Mucosa of rectum (tissue), 2 donors: ENCODE results near the gene RNF32.

Source experiments
- H3K27ac ChIP-seq, 2 donors: one replicate each; pipeline ENCODE4 v1.7.0; 2013; ENCODE audit warnings: inconsistent platforms in 2 of 2, low read depth in 2 of 2, low read length in 2 of 2
- H3K27me3 ChIP-seq, 2 donors: one replicate each; pipeline ENCODE4 v1.7.0; 2013; ENCODE audit warnings: low read length in 2 of 2; ENCODE audit not compliant: control insufficient read depth in 2 of 2, insufficient read depth in 2 of 2
- H3K36me3 ChIP-seq, 2 donors: one replicate each; pipeline ENCODE4 v1.7.0; 2013; ENCODE audit warnings: low read length in 2 of 2; ENCODE audit not compliant: control insufficient read depth in 2 of 2, insufficient read depth in 2 of 2
- H3K4me1 ChIP-seq, 2 donors: one replicate each; pipeline ENCODE4 v1.7.0; 2013; ENCODE audit warnings: low read length in 2 of 2, mild to moderate bottlenecking in 1 of 2; ENCODE audit not compliant: control insufficient read depth in 2 of 2, insufficient read depth in 2 of 2
- H3K4me3 ChIP-seq, 2 donors: one replicate each; pipeline ENCODE4 v1.7.0; 2013; ENCODE audit warnings: low read length in 2 of 2
- H3K9ac ChIP-seq, 2 donors: one replicate each; pipeline ENCODE4 v1.7.0; 2013; ENCODE audit warnings: low read length in 2 of 2, low read depth in 1 of 2, mild to moderate bottlenecking in 1 of 2
- H3K9me3 ChIP-seq, 2 donors: one replicate each; pipeline ENCODE4 v1.7.0; 2013; ENCODE audit warnings: low read length in 2 of 2; ENCODE audit not compliant: control insufficient read depth in 2 of 2
- donor health status: healthy.
- donor health status: Normal muscosa, but diverticular disease.

RNF32 gene

GRCh38 chr7:156659203-156659602 is 18.6 kb downstream of the RNF32 start:
- no peak overlapping the region for H3K27ac ChIP-seq
- H3K4me1 ChIP-seq: no peaks in the 10 kb centered on the region
- H3K9me3 ChIP-seq: no peaks in the 10 kb centered on the region
- H3K9ac ChIP-seq: no peak overlapping the region
- H3K36me3 ChIP-seq: no peaks in the 10 kb centered on the region
- no peak overlapping the region for H3K4me3 ChIP-seq
- H3K27me3 ChIP-seq: no peaks in the 10 kb centered on the region

GRCh38 chr7:156659961-156660360 is 19.4 kb downstream of the RNF32 start:
- H3K27ac ChIP-seq: no peak overlapping the region
- H3K9me3 ChIP-seq: no peaks in the 10 kb centered on the region
- H3K9ac ChIP-seq: no peak overlapping the region
- H3K4me1 ChIP-seq: no peaks in the 10 kb centered on the region
- no peaks in the 10 kb centered on the region for H3K27me3 ChIP-seq
- H3K36me3 ChIP-seq: no peaks in the 10 kb centered on the region
- no peak overlapping the region for H3K4me3 ChIP-seq

GRCh38 chr7:156661637-156662036 is 21.1 kb downstream of the RNF32 start:
- Histone ChIP-seq H3K9ac (no peak overlapping the region), H3K27me3 (no peaks in the 10 kb centered on the region), H3K4me1 (peaks cover 0 to 2% of the 10 kb centered on the region in 2 donors), H3K27ac (no peak overlapping the region), H3K4me3 (no peak overlapping the region), H3K36me3 (no peaks in the 10 kb centered on the region), H3K9me3 (no peaks in the 10 kb centered on the region)

GRCh38 chr7:156662277-156662676 is 21.7 kb downstream of the RNF32 start:
- no peaks in the 10 kb centered on the region for H3K9me3 ChIP-seq
- no peaks in the 10 kb centered on the region for H3K36me3 ChIP-seq
- H3K4me1 ChIP-seq: peaks cover 0 to 5% of the 10 kb centered on the region in 2 donors
- H3K4me3 ChIP-seq: no peak overlapping the region
- H3K27ac ChIP-seq: no peak overlapping the region
- H3K27me3 ChIP-seq: no peaks in the 10 kb centered on the region
- H3K9ac ChIP-seq: no peak overlapping the region

- no peak overlapping the region for H3K9ac ChIP-seq
- no peaks in the 10 kb centered on the region for H3K27me3 ChIP-seq
- H3K36me3 ChIP-seq: no peaks in the 10 kb centered on the region
- H3K4me1 ChIP-seq: peaks cover 3 to 8% of the 10 kb centered on the region in 2 donors
- no peaks in the 10 kb centered on the region for H3K9me3 ChIP-seq
- H3K27ac ChIP-seq: no peak overlapping the region
- no peak overlapping the region for H3K4me3 ChIP-seq
Measured at GRCh38 chr7:156665101-156665500, 24.5 kb downstream of the RNF32 start.

- Histone ChIP-seq H3K4me1 (peaks cover 3 to 8% of the 10 kb centered on the region in 2 donors), H3K4me3 (no peak overlapping the region), H3K9ac (no peak overlapping the region), H3K36me3 (peaks cover 0 to 2% of the 10 kb centered on the region in 2 donors), H3K9me3 (no peaks in the 10 kb centered on the region), H3K27me3 (no peaks in the 10 kb centered on the region), H3K27ac (no peak overlapping the region)
Measured at GRCh38 chr7:156666368-156667109, 26.0 kb downstream of the RNF32 start.

- Histone ChIP-seq H3K27me3 (no peaks in the 10 kb centered on the region), H3K36me3 (peaks cover 0 to 2% of the 10 kb centered on the region in 2 donors), H3K4me3 (no peak overlapping the region), H3K27ac (no peak overlapping the region), H3K9ac (no peak overlapping the region), H3K9me3 (no peaks in the 10 kb centered on the region), H3K4me1 (peaks cover 3 to 8% of the 10 kb centered on the region in 2 donors)
Measured at GRCh38 chr7:156667110-156667426, 26.5 kb downstream of the RNF32 start.

GRCh38 chr7:156668130-156668741 is 27.7 kb downstream of the RNF32 start:
- Histone ChIP-seq H3K27ac (no peak overlapping the region), H3K4me1 (peaks cover 3 to 8% of the 10 kb centered on the region in 2 donors), H3K9ac (no peak overlapping the region), H3K27me3 (no peaks in the 10 kb centered on the region), H3K9me3 (no peaks in the 10 kb centered on the region), H3K36me3 (peaks cover 0 to 5% of the 10 kb centered on the region in 2 donors), H3K4me3 (no peak overlapping the region)

- peaks cover 0 to 5% of the 10 kb centered on the region in 2 donors for H3K36me3 ChIP-seq
- H3K27ac ChIP-seq: no peak overlapping the region
- H3K4me1 ChIP-seq: peaks cover 3 to 8% of the 10 kb centered on the region in 2 donors
- no peaks in the 10 kb centered on the region for H3K27me3 ChIP-seq
- no peak overlapping the region for H3K9ac ChIP-seq
- no peaks in the 10 kb centered on the region for H3K9me3 ChIP-seq
- H3K4me3 ChIP-seq: no peak overlapping the region
Measured at GRCh38 chr7:156669035-156669828, 28.7 kb downstream of the RNF32 start.

- Histone ChIP-seq H3K27me3 (no peaks in the 10 kb centered on the region), H3K9ac (no peak overlapping the region), H3K4me1 (peaks cover 0 to under 1% of the 10 kb centered on the region in 2 donors), H3K9me3 (no peaks in the 10 kb centered on the region), H3K36me3 (peaks cover 11 to 31% of the 10 kb centered on the region in 2 donors), H3K27ac (no peak overlapping the region), H3K4me3 (no peak overlapping the region)
Measured at GRCh38 chr7:156673454-156673853, 32.9 kb downstream of the RNF32 start.
